Measurements from ENCODE around the gene SLC4A4.

Gene SLC4A4

DNA sequence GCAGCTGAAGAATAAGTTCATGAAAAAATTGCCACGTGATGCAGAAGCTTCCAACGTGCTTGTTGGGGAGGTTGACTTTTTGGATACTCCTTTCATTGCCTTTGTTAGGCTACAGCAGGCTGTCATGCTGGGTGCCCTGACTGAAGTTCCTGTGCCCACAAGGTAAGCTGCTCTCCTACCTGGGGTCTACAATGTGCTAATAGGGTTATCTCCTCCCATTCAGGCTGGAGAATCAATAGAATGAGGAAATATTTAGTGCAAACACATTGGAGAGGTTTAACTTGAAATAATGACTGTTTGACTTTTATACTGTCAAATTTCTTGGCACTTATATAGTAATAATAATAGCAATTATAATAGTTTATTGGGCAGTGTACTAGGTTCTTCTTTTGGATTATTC lies 101.8 kb downstream of the SLC4A4 start:
- no peaks in the 10 kb centered on the region for H3K27me3 ChIP-seq (ENCODE audit: low read length)
- no peak overlapping the region for H3K4me3 ChIP-seq (ENCODE audit: insufficient read depth, low read length, poor library complexity, severe bottlenecking)
- no peaks in the 10 kb centered on the region for H3K79me2 ChIP-seq (ENCODE audit: insufficient read depth, low read length)
- H3K4me2 ChIP-seq (ENCODE audit: low read depth, low read length, poor library complexity, severe bottlenecking): no peak overlapping the region
- H4K20me1 ChIP-seq (ENCODE audit: low read depth, low read length): no peaks in the 10 kb centered on the region
- H2AFZ ChIP-seq (ENCODE audit: low read depth, low read length, severe bottlenecking): no peak overlapping the region
- no peaks in the 10 kb centered on the region for H3K9me3 ChIP-seq (ENCODE audit: insufficient read depth, low read length)
- TF ChIP-seq EZH2phosphoT487 (conservative IDR thresholded peaks at IDR 0.05; ENCODE audit: low read length): no peak
- TF ChIP-seq, protein P1, sequence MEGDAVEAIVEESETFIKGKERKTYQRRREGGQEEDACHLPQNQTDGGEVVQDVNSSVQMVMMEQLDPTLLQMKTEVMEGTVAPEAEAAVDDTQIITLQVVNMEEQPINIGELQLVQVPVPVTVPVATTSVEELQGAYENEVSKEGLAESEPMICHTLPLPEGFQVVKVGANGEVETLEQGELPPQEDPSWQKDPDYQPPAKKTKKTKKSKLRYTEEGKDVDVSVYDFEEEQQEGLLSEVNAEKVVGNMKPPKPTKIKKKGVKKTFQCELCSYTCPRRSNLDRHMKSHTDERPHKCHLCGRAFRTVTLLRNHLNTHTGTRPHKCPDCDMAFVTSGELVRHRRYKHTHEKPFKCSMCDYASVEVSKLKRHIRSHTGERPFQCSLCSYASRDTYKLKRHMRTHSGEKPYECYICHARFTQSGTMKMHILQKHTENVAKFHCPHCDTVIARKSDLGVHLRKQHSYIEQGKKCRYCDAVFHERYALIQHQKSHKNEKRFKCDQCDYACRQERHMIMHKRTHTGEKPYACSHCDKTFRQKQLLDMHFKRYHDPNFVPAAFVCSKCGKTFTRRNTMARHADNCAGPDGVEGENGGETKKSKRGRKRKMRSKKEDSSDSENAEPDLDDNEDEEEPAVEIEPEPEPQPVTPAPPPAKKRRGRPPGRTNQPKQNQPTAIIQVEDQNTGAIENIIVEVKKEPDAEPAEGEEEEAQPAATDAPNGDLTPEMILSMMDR (IDR thresholded peaks at IDR 0.05; ENCODE audit: insufficient read depth, low read length, poor library complexity, severe bottlenecking): no peak
- no peak overlapping the region for H3K27ac ChIP-seq (ENCODE audit: low read depth, low read length)
- H3K9me2 ChIP-seq (replicated peaks; ENCODE audit: insufficient read depth, low read length): no peaks in the 10 kb centered on the region
- H3F3A ChIP-seq (ENCODE audit: insufficient read depth): no peaks in the 10 kb centered on the region
- H3K9ac ChIP-seq (ENCODE audit: low read length): no peak overlapping the region
- no peaks in the 10 kb centered on the region for H3K36me3 ChIP-seq (ENCODE audit: low read length)

DNA sequence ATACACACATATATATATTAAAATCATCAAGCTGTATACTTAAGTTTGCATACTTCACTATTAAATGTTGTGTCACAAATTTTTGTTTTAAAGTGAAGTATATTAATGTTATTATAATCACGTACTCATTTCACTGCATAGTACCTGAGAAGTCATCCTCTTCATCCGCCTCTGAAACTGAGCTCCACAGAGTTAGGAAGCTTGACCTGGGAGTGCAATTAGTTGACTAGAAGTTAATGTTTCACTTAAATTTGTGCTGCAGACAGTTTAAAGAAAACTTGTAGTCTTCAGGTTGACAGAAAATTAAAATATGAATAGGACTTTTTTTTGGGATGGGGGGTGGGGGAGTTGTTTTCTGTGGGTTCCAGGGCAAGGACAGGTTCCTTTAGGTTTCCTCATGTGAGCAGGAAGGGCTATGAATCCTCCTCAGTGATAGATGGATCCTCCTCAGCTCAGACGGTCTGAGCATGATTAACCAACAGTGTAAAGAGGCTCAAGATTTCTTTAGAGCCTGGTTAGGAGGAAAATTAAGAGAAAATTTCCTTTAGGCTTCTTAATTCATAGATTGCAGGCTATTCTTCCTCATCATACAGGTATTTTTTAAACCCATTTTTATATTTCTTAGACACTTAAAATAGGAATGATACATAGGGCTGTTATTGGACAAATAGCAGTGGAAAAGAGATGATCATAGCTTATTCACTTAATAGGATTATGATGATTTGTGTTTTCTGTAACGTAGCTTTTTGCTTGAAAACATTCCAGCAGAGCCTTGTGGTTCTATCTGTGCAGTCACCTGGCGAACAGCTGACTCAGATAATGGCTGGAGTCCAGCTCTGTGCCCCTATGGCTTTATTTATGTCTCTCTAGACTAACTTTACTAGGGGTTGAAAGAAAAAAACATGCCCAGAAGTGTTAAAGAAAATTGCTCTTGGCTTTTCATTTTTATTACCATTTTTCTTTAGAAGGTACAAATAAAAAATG lies 102.7 kb downstream of the SLC4A4 start:
- Histone ChIP-seq H3K27ac (ENCODE audit: low read depth, low read length) (no peak overlapping the region), H3K27me3 (ENCODE audit: low read length) (no peaks in the 10 kb centered on the region), H3K9ac (ENCODE audit: low read length) (no peak overlapping the region), H3K4me3 (ENCODE audit: insufficient read depth, low read length, poor library complexity, severe bottlenecking) (no peak overlapping the region), H3K36me3 (ENCODE audit: low read length) (no peaks in the 10 kb centered on the region), H4K20me1 (ENCODE audit: low read depth, low read length) (no peaks in the 10 kb centered on the region), H2AFZ (ENCODE audit: low read depth, low read length, severe bottlenecking) (no peak overlapping the region), H3K9me2 (replicated peaks; ENCODE audit: insufficient read depth, low read length) (no peaks in the 10 kb centered on the region), H3F3A (ENCODE audit: insufficient read depth) (no peaks in the 10 kb centered on the region), H3K79me2 (ENCODE audit: insufficient read depth, low read length) (no peaks in the 10 kb centered on the region), H3K4me2 (ENCODE audit: low read depth, low read length, poor library complexity, severe bottlenecking) (no peak overlapping the region), H3K9me3 (ENCODE audit: insufficient read depth, low read length) (no peaks in the 10 kb centered on the region)
- no peak for TF ChIP-seq EZH2phosphoT487 (conservative IDR thresholded peaks at IDR 0.05; ENCODE audit: low read length)
- TF ChIP-seq, protein P1 (IDR thresholded peaks at IDR 0.05; ENCODE audit: insufficient read depth, low read length, poor library complexity, severe bottlenecking): no peak

DNA sequence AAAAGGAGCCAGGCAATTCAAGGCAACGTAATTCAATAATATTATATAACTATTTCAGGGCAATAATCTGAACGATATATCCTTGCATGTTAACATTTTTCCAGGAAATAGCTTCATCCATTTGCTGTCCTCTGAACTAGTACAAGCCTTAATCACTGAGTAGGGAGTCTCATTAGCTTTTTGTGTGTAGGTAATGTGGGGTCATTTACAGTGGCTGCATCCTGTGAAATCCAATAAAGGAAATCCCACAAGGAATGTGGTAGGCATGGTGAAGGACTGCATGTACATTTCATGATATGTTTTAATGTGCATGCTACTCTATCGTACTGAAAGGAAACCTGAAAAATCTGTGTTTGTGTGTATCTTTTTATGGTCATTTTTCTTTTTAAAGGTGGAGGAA lies 103.5 kb downstream of the SLC4A4 start:
- Histone ChIP-seq H3K27ac (ENCODE audit: low read depth, low read length) (no peak overlapping the region), H3K9ac (ENCODE audit: low read length) (no peak overlapping the region), H3K9me2 (replicated peaks; ENCODE audit: insufficient read depth, low read length) (no peaks in the 10 kb centered on the region), H4K20me1 (ENCODE audit: low read depth, low read length) (no peaks in the 10 kb centered on the region), H3K79me2 (ENCODE audit: insufficient read depth, low read length) (no peaks in the 10 kb centered on the region), H3K9me3 (ENCODE audit: insufficient read depth, low read length) (no peaks in the 10 kb centered on the region), H3K4me3 (ENCODE audit: insufficient read depth, low read length, poor library complexity, severe bottlenecking) (no peak overlapping the region), H2AFZ (ENCODE audit: low read depth, low read length, severe bottlenecking) (no peak overlapping the region), H3F3A (ENCODE audit: insufficient read depth) (no peaks in the 10 kb centered on the region), H3K36me3 (ENCODE audit: low read length) (no peaks in the 10 kb centered on the region), H3K27me3 (ENCODE audit: low read length) (no peaks in the 10 kb centered on the region), H3K4me2 (ENCODE audit: low read depth, low read length, poor library complexity, severe bottlenecking) (no peak overlapping the region)
- TF ChIP-seq EZH2phosphoT487 (conservative IDR thresholded peaks at IDR 0.05; ENCODE audit: low read length): no peak
- TF ChIP-seq, protein P1 (IDR thresholded peaks at IDR 0.05; ENCODE audit: insufficient read depth, low read length, poor library complexity, severe bottlenecking): no peak
